Renal cortical epithelial cell (primary cell): ENCODE results near the gene PFKFB1. TPM values are rescaled to one million over a fixed set of nuclear protein-coding genes. Genes with fewer than 3 reads are reported as not detected.
"Not testable (repeated sequence)": the region's sequence is repeated elsewhere in the genome, so short reads cannot be mapped to it uniquely, and the experiment has no call there.

ENCODE experiments used
- DNase-seq: peaks from one replicate; pipeline ENCODE4 v3.0.0-alpha.2; 2011; ENCODE audit warnings: low read depth
- total RNA-seq: library from RNA; depleted of rRNA; stranded (reverse); fragments of >200 nt; gene quantifications from 2 replicates; pipeline ENCODE4 v1.2.3, GENCODE V29; 2014

Gene PFKFB1
- total RNA-seq, 1 donor from 2014 or later, result 0.10 TPM

GRCh38 chrX:54992911-54993622, 921 bp downstream of the PFKFB1 start:
- DNase-seq, result no peak

DNA sequence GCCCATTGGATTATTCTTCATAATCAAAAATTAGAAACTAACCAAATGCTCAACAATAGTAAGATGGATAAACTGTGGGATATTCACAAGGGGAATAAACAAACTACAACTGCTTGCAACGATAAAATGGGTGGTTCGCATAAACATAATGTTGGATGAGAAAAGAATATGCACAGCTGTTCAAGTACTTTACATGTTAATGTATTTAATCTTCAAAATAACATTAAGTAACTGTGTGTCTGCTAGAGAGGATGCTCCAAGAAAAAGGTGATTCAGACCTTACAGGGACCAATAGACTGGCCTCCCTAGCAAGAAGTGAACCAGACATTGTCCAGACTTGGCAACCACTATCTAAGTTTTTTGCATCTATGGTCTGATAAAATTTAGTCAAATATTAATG, 2.3 kb downstream of the PFKFB1 start:
- DNase-seq, result no peak

DNA sequence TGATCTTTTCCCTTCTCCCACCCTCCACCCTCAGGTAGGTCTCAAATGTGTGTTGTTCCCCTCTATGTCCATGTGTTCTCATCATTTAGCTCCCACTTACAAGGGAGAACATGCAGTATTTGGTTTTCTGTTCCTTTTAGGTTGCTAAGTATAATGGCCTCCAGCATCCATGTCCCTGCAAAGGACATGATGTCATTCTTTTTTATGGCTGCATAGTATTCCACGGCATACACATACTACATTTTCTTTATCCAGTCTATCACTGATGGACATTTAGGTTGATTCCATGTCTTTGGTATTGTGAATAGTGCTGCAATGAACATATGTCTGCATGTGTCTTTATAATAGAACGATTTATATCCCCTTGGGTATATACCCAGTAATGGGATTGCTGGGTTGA, 10.7 kb downstream of the PFKFB1 start:
- DNase-seq, result not testable (repeated sequence)

DNA sequence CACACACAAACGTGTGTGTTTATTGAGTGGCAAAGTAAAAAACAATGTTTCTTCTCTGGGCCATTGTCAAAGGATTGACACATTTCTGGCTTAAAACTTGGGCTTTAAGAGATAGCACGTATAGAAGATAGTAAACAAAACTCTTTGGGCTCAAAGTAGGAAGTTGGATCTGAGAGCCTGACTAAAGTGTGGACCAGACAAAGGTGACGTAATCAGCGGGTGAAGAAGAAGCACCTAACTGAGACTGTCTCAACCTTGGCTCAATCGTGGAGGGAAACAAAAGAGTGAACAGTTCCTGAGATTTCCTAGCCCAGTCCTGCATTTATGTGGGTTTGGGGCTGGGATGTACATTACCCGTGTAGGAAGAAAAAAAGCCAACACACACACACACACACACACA, 13.7 kb downstream of the PFKFB1 start:
- no peak for DNase-seq

DNA sequence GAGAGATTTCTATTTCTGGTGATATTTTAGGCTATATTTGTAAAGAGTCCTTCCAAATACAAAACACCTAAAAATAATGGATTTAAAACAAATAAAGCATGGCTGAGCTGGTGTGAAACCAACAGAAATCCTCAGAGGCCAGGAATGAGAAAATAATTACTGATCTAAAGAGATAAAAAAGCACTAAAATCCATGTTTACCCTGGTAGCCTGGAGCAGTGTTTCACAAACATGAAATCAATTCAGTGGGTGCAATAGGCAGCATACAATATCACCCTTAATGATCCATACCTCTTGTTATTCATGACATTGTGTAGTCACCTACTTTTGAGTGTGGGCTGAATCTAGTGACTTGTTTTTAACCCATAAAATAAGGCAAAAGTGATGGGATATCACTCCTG, 14.6 kb downstream of the PFKFB1 start:
- DNase-seq, result no peak

GRCh38 chrX:54978448-54978847, 15.5 kb downstream of the PFKFB1 start:
- DNase-seq, result peak; percentile 13

GRCh38 chrX:54977387-54977786, 16.6 kb downstream of the PFKFB1 start:
- no peak for DNase-seq

DNA sequence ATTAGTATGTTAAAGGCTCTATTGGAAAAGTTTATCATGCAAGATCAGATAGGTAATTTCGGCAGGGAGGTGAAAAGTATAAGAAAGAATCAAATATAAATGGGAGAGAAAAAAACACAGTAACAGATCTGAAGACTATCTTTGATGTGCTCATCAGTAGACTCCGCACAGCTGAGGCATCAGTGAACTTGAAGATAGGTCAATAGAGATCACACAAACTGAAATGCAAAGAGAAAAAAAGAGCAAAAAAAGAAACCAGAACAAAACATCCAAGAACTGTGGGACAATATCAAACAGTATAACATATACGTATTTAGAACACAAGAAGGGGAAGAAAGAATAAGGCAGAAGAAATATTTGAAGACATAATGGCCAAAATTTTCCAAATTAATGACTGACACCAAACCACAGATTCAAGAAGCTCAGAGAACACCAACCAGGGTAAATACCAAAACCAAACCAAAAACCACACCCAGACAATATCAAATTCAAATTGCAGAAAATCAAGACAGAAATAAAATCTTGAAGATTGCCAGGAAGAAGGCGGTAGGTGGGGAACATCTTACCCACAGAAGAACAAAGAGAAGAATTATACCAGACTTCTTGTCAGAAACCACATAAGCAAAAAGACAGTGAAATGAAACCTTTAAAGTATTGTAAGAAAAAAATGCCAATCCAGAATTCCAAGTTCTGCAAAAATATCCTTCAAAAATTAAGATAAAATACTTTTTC, 29.1 kb downstream of the PFKFB1 start:
- no peak for DNase-seq

DNA sequence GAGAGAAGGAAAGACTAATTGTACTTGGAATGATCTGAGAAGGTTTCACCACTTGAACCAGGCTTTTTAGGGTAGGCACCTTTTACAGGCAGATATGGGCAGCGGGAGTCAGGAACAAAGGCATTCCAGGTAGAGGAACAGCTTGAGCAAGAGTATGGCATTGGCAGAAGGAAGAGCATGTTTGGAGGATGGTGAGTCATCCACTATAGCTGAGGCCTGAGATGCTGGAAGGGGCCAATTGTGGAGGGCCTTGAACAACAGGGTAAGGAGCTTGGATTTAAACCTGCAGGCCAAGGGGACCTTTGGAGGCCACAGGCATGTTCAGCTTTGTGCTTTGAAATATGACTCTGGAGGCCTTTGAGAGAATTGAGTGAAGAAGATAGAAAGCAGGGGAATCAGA, 32.2 kb downstream of the PFKFB1 start:
- DNase-seq, result no peak

- DNase-seq, result no peak
Observed at GRCh38 chrX:54950730-54951375, 43.1 kb downstream of the PFKFB1 start.

- DNase-seq, result no peak
Observed at GRCh38 chrX:54945224-54945623, 48.8 kb downstream of the PFKFB1 start.

DNA sequence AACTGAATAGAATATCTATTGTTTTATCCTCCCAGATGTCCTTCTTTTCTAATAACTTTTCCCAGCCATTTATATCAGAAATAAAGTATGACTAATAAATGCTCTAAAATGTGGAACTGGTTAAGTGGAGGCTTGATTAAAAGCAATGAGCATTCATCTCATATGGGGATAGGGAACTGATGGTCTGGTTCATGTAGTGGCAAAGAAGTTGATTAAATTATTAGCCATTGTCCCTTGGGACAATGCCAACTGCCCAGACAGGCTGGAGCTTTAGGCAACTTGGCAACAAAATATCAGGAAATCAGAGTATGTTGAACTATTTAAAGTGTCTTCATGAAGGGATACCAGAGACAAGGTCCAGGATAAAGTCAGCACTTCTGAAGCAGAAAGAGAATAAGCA, 49.2 kb downstream of the PFKFB1 start:
- no peak for DNase-seq

- no peak for DNase-seq
Observed at GRCh38 chrX:54937416-54937815, 56.6 kb downstream of the PFKFB1 start.

- no peak for DNase-seq
Observed at GRCh38 chrX:54935306-54935705, 58.7 kb downstream of the PFKFB1 start.

DNA sequence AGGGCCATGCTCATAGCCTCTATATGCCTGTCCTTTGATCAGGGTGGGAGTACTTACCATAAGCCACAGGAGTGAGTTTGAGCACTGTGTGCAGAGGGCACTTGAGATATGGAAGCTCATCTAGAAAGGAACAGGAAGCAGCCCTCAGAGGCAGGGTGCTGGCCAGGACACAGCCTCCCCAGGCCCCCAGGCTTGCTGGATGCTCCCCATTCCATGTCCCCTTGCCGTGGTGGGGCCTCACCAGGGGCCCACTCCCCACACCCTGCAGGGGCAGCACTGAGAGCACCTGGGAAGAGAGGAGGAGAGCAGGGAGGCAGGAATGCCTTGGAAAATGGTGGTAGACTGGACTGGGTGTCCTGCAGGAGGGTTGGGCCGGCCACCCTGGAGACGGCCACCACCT, 59.1 kb downstream of the PFKFB1 start:
- DNase-seq, result no peak

- no peak for DNase-seq
Observed at GRCh38 chrX:54934058-54934457, 59.9 kb downstream of the PFKFB1 start.

DNA sequence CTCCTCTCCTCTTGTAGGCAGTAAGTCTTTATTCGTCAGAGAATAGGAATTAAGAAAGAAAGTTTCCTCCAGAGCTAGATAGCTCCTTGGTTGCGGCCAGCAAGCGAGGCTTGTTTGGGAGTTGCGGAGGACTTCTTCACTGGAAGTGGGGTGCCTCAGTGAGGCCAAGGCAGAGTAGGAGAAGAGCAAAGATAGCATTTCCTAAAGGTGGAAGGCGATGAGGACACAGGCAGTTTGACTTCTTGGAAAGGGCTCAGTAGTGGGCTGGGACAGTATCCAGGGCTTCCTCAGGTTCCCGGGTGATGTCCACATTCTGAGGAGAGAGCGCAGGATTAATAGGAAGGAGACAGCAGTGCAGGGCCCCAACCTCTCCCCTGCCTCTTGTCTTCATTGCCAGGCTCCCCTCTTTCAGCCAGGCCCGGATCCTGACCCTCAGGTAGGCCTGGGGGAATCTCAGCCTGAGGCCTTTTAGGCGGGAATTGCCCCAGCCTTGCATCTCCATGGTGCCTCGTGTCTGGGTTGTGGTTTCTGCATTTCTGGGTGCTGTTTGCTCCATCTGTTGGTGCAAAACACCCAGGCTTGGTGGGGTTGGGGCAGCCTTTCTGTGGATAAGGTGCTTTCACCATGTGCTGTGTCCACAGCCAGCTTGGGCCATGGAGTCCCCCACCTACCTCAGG, 60.7 kb downstream of the PFKFB1 start:
- DNase-seq, result no peak

GRCh38 chrX:54931107-54931506, 62.9 kb downstream of the PFKFB1 start:
- DNase-seq, result no peak

- no peak for DNase-seq
Observed at GRCh38 chrX:54930291-54931049, 63.5 kb downstream of the PFKFB1 start.

DNA sequence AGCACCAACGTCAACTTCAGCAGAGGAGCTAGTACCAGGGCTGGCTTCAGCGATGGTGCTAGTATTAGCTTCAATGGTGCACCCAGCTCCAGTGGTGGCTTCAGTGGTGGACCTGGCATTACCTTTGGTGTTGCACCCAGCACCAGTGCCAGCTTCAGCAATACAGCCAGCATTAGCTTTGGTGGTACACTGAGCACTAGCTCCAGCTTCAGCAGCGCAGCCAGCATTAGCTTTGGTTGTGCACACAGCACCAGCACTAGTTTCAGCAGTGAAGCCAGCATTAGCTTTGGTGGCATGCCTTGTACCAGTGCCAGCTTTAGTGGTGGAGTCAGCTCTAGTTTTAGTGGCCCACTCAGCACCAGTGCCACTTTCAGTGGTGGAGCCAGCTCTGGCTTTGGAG, 65.1 kb downstream of the PFKFB1 start:
- DNase-seq, result no peak

GRCh38 chrX:54926978-54927377, 67.0 kb downstream of the PFKFB1 start:
- DNase-seq, result no peak

- DNase-seq, result no peak
Observed at GRCh38 chrX:54923376-54923775, 70.6 kb downstream of the PFKFB1 start.
